Mesothelial cell of epicardium (in vitro differentiated cells): ENCODE results near the gene DGKQ. TPM values are rescaled to one million over a fixed set of nuclear protein-coding genes. Genes with fewer than 3 reads are reported as not detected.

Experiments used
- DNase-seq, 2 experiments: peaks; one replicate each; pipeline ENCODE4 v3.0.0; 2021; ENCODE audit warnings: low spot score in 2 of 2; ENCODE audit not compliant: unreplicated experiment in 2 of 2
- H3K27ac Mint-ChIP-seq: 2 replicates; pipeline ENCODE4 v1.8.0; 2021; ENCODE audit warnings: mixed read lengths
- H3K27me3 Mint-ChIP-seq: 2 replicates; pipeline ENCODE4 v1.8.0; 2021; ENCODE audit warnings: low read depth, mixed read lengths
- H3K36me3 Mint-ChIP-seq: 2 replicates; pipeline ENCODE4 v1.8.0; 2021; ENCODE audit warnings: mixed read lengths
- H3K4me1 Mint-ChIP-seq: 2 replicates; pipeline ENCODE4 v1.8.0; 2021; ENCODE audit warnings: mixed read lengths
- H3K4me3 Mint-ChIP-seq: 2 replicates; pipeline ENCODE4 v1.8.0; 2021; ENCODE audit warnings: mild to moderate bottlenecking, moderate library complexity, mixed read lengths
- H3K9me3 Mint-ChIP-seq: 2 replicates; pipeline ENCODE4 v1.8.0; 2021; ENCODE audit warnings: mixed read lengths
- total RNA-seq: library from RNA; stranded (reverse); gene quantifications from 3 replicates; pipeline ENCODE4 v1.2.1, GENCODE V29; 2021
- TF ChIP-seq, protein P1 (sequence below): fragments of 200-600 bp; sonication (generic); IDR thresholded peaks from one replicate; pipeline ENCODE4 v1.5.0; 2021; ENCODE audit warnings: antibody characterized with exemption; ENCODE audit not compliant: unreplicated experiment

Gene DGKQ, protein sequence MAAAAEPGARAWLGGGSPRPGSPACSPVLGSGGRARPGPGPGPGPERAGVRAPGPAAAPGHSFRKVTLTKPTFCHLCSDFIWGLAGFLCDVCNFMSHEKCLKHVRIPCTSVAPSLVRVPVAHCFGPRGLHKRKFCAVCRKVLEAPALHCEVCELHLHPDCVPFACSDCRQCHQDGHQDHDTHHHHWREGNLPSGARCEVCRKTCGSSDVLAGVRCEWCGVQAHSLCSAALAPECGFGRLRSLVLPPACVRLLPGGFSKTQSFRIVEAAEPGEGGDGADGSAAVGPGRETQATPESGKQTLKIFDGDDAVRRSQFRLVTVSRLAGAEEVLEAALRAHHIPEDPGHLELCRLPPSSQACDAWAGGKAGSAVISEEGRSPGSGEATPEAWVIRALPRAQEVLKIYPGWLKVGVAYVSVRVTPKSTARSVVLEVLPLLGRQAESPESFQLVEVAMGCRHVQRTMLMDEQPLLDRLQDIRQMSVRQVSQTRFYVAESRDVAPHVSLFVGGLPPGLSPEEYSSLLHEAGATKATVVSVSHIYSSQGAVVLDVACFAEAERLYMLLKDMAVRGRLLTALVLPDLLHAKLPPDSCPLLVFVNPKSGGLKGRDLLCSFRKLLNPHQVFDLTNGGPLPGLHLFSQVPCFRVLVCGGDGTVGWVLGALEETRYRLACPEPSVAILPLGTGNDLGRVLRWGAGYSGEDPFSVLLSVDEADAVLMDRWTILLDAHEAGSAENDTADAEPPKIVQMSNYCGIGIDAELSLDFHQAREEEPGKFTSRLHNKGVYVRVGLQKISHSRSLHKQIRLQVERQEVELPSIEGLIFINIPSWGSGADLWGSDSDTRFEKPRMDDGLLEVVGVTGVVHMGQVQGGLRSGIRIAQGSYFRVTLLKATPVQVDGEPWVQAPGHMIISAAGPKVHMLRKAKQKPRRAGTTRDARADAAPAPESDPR
- total RNA-seq, result 15.2 to 16.2 TPM (median 15.6 TPM) in 3 replicates

DNA sequence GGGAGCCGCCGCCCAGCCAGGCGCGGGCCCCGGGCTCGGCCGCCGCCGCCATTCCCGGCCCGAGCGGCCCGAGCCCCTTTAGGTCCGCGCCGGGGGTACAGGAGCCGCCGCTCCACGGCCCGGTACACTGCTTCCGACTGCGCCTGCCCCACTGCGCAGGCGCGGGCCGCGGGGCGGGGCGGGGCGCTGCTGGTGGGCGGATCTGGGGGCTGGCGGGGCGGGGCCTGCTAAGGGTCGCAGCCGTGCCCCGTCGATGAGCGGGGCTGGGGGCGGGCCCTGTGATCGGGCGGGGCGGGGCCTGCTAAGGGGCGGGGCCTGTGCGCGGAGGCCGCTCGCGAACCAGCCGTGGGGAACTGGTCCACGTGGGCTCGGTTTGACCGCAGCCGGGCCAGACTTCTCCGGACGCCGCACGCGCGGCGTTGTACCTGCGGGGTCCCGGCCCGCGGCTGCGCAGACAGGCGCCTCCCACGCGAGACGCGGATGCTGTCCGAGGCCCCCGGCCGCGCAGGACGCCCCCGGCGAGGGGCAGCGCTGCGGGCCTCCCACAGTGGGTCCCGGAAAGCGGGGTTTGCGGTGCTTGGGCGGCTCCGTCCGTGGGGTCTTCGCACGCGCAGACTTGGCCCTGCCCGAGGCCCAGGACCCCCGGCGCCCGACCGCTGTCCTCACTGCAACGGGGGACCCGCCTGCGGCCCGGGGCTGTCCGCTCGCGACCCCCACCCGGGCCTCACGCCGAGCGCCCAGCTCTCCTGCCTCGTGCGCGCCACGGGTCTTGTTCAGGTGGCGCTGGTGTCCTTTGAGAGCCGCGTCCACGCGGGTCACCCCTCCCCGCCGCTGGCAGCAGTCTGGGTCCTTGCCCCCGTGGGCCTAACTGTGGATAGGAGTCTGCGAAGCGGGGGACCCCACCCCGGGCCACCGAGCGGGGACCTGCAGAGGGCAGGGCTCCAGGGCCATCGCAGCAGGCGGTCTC lies at the start of gene DGKQ:
Gene DGKQ, minus strand, starts transcription at position 139 of the 967 bp plus-strand sequence. Its CDS starts 87 bp downstream, at position 52.
- no peaks in the 10 kb centered on the region for H3K4me1 Mint-ChIP-seq
- H3K27ac Mint-ChIP-seq, result no peak within 1 kb of the TSS
- no peaks in the 10 kb centered on the region for H3K9me3 Mint-ChIP-seq
- TF ChIP-seq, protein P1, sequence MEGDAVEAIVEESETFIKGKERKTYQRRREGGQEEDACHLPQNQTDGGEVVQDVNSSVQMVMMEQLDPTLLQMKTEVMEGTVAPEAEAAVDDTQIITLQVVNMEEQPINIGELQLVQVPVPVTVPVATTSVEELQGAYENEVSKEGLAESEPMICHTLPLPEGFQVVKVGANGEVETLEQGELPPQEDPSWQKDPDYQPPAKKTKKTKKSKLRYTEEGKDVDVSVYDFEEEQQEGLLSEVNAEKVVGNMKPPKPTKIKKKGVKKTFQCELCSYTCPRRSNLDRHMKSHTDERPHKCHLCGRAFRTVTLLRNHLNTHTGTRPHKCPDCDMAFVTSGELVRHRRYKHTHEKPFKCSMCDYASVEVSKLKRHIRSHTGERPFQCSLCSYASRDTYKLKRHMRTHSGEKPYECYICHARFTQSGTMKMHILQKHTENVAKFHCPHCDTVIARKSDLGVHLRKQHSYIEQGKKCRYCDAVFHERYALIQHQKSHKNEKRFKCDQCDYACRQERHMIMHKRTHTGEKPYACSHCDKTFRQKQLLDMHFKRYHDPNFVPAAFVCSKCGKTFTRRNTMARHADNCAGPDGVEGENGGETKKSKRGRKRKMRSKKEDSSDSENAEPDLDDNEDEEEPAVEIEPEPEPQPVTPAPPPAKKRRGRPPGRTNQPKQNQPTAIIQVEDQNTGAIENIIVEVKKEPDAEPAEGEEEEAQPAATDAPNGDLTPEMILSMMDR, result no peak
- H3K27me3 Mint-ChIP-seq, result peaks cover 15% of the 10 kb centered on the region
- DNase-seq, result peak; percentile 73 to 83
- no peaks in the 10 kb centered on the region for H3K36me3 Mint-ChIP-seq
- peak within 1 kb of the TSS; percentile 52 for H3K4me3 Mint-ChIP-seq

DNA sequence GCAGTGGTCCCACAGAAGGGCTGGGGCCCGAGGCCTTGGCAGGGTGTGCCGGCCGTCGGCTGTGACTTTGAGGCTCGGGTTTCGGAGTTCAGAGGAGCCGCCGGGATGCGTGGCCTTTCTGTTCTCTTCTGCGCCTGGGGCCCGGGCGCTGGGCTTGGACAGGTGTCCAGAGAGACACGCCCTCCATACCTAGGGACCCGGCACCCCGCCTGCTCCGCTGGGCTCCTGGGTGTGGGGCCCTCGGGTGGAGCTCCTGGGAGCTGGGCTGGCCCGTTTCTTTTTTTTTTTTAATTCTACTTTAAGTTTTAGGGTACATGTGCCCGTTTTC lies 49.3 kb upstream of the DGKQ start:
- no peaks in the 10 kb centered on the region for H3K9me3 Mint-ChIP-seq
- peaks cover 7% of the 10 kb centered on the region for H3K36me3 Mint-ChIP-seq
- H3K27me3 Mint-ChIP-seq, result no peaks in the 10 kb centered on the region
- TF ChIP-seq, protein P1, result no peak
- H3K4me1 Mint-ChIP-seq, result peaks cover 11% of the 10 kb centered on the region
- H3K4me3 Mint-ChIP-seq, result no peak overlapping the region
- H3K27ac Mint-ChIP-seq, result no peak overlapping the region
- no peak for DNase-seq

DNA sequence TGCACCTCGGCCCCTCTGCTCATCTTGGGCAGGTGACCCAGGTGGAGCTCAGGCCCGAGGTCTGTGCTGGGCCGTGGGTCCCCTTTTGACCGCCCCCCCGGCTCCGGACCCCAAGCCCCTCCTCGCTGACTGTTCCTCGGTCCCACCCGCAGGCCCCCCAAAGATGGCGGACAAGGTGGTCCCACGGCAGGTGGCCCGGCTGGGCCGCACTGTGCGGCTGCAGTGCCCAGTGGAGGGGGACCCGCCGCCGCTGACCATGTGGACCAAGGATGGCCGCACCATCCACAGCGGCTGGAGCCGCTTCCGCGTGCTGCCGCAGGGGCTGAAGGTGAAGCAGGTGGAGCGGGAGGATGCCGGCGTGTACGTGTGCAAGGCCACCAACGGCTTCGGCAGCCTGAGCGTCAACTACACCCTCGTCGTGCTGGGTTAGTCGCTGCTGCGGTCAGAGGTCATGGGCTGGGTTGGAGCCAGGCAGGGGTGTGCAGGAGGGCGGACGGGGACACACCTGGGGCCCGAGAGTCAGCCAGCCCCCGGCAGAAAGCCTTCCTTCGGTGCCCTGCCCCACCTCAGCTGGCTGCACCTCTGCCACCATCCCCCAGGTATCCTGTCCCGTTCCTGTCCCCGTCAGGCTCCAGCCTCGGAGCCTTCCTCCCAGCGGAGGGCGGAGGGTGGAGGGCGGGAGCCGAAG lies 48.8 kb upstream of the DGKQ start:
- H3K4me3 Mint-ChIP-seq, result no peak overlapping the region
- no peak overlapping the region for H3K27ac Mint-ChIP-seq
- H3K4me1 Mint-ChIP-seq, result peaks cover 11% of the 10 kb centered on the region
- TF ChIP-seq, protein P1, result no peak
- H3K36me3 Mint-ChIP-seq, result peaks cover 7% of the 10 kb centered on the region
- H3K27me3 Mint-ChIP-seq, result no peaks in the 10 kb centered on the region
- DNase-seq, result no peak
- H3K9me3 Mint-ChIP-seq, result no peaks in the 10 kb centered on the region

DNA sequence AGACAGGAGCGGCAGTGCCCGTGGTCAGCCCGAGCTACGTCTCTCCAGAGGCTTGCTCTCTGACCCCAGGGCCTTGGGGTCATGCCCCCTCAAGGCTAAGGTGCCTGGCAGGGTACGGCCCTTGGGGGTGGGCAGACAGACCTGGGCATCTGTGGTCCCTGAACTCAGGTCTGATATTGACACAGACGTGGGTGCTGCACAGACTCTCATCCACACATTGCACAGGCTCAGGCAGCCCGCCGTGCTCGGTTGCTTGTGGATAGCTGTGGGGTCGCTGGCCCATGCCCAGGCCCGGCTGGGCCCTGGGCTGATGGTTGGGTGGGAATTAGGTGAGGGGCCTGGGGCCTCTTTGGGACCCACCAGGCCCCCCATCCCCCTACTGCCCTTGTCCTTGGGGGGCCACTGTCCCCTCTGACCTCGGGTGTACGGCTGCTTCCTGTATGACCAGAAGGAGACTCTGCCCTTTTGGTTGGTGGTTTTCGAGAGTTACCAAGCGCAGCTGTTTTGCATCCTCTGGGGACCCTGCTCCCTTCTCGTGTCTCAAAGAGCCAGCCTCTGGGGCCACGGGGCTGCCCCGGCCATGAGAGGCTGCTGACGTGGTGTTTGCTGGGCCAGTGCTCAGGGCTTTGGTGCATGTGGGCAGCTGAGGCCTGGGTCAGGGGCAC lies 48.1 kb upstream of the DGKQ start:
- Mint-ChIP-seq H3K27me3 (no peaks in the 10 kb centered on the region), H3K9me3 (no peaks in the 10 kb centered on the region), H3K4me1 (peaks cover 11% of the 10 kb centered on the region), H3K36me3 (peaks cover 7% of the 10 kb centered on the region), H3K4me3 (no peak overlapping the region), H3K27ac (no peak overlapping the region)
- TF ChIP-seq, protein P1, result no peak
- DNase-seq, result no peak
